Fibroblast of pulmonary artery (primary cell): Measurements from ENCODE around the gene TFAP2D.
A peak's percentile ranks its signal among the peaks of the same experiment; 100 is the strongest.

Experiments used
- DNase-seq: peaks from one replicate; pipeline ENCODE4 v3.0.0-alpha.2; 2010; ENCODE audit warnings: low read depth
- H3K4me3 ChIP-seq: replicated peaks from 2 replicates; pipeline ENCODE4 v1.5.1; 2011; ENCODE audit warnings: low read depth, mild to moderate bottlenecking, control low read depth, low read length, moderate library complexity
- TF ChIP-seq, protein P1 (sequence below): IDR thresholded peaks from 2 replicates; pipeline ENCODE4 v1.5.1; 2011; ENCODE audit warnings: mild to moderate bottlenecking, control low read depth, low read length, inconsistent platforms; ENCODE audit errors: missing control alignments

The TFAP2D gene

DNA sequence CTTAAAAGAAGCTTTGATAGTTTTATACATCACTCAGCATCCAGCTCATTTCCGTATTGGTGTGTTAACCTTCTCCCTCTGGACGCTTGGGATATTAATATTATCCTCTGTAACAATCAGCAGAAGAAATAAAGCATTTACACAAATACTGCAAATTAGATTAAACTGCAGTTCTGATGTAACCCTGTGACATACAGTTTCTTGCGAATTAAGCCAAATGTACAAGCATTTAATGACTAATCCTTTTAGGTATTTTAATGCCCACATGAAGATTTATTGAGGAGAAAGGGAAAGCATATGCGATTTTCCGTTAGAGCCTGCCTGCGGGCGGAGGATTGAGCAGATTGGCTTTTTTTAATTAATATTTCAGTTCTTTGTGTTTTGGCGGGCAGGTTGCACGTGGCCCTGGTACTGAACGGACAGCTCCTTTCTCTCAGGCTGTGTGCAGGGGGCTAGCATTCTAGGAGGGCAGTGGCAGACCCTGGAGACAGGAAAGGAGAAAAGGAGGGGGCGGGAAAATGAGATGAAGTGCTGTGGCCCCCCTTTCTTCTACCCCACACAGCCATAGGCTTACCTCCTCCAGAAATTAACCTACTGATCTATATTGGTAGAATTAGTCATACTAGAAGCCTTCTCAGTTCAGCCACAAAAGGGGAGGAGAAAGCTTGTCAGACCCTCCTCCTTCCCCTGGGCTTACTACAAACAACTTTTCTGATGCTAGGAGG, 14.1 kb upstream of the TFAP2D start:
- TF ChIP-seq, protein P1, sequence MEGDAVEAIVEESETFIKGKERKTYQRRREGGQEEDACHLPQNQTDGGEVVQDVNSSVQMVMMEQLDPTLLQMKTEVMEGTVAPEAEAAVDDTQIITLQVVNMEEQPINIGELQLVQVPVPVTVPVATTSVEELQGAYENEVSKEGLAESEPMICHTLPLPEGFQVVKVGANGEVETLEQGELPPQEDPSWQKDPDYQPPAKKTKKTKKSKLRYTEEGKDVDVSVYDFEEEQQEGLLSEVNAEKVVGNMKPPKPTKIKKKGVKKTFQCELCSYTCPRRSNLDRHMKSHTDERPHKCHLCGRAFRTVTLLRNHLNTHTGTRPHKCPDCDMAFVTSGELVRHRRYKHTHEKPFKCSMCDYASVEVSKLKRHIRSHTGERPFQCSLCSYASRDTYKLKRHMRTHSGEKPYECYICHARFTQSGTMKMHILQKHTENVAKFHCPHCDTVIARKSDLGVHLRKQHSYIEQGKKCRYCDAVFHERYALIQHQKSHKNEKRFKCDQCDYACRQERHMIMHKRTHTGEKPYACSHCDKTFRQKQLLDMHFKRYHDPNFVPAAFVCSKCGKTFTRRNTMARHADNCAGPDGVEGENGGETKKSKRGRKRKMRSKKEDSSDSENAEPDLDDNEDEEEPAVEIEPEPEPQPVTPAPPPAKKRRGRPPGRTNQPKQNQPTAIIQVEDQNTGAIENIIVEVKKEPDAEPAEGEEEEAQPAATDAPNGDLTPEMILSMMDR: no peak
- DNase-seq: no peak

DNA sequence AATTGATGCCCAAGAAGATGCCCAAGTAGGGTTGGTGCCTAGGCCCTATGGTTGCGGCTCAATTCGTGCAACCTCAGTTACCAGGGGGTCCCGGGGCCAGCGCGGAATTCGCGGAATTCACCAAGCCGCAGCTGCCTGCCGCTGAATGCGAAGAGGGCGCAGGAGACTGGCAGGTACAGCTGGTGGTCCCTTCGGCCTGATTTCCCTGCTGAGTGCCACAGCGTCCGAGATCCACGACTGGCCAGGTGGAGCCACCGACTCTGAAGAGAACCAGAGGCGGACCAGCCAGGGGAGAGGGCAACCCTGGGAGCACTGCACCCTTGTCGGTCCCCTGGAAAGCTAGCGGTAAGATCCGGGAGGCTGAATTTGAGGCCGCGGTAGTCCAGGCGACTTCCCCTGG, 6.8 kb upstream of the TFAP2D start:
- TF ChIP-seq, protein P1: no peak
- no peak for DNase-seq
- H3K4me3 ChIP-seq: no peak overlapping the region

More for the DNA sequence above, 14.1 kb upstream of the TFAP2D start:
- H3K4me3 ChIP-seq: no peak overlapping the region

DNA sequence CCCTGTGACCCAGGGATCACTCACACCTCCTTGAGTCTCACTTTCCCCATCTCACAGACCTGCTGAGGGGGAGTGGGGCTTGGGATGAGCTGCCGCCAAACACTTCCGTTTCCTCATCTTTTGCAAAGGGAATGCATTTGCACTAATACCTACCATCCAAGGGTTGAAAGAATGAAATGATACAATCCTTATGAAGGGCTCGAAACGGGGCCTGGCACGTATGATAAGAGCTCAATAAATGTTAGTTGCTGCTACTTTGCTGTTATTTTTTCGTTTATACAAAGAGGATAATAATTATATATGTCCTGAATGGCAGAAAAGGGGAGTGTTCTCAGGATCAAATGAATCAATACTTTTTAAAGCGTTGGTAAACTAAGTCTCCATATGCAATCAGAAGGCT, 6.1 kb upstream of the TFAP2D start:
- no peak overlapping the region for H3K4me3 ChIP-seq
- TF ChIP-seq, protein P1: no peak
- no peak for DNase-seq

DNA sequence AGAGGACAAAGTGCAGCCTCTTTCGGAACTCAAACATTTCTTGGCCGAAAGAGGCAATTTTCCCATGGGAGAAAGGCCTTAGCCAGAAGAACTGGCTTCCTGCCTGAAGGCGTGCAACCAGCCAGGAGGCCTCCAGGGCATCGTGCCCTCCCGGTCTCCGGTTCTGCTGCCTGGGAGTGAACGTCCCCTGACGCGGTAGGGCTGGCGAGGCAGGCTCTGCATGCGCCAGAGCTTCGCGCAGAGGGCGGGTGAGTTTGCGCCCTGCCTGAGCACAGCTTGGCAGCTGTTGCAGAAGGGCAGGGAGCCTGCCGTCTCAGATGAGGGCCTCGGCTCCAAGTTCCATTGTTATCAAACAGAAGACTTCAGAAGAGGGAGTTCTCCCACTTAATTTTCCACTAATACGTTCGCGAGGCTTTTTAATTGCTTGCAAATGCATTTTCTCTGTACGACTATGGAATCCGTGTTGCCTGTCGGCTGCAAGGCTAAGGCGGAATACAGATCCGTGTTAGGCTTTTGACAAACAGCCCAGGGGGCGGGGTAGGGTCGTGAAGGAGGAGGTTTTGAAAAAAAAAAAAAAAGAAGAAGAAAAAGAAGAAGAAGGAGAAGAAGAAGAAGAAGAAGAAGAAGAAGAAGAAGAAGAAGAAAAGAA, 5.5 kb upstream of the TFAP2D start:
- TF ChIP-seq, protein P1: no peak
- DNase-seq: peak; percentile 6
- no peak overlapping the region for H3K4me3 ChIP-seq

DNA sequence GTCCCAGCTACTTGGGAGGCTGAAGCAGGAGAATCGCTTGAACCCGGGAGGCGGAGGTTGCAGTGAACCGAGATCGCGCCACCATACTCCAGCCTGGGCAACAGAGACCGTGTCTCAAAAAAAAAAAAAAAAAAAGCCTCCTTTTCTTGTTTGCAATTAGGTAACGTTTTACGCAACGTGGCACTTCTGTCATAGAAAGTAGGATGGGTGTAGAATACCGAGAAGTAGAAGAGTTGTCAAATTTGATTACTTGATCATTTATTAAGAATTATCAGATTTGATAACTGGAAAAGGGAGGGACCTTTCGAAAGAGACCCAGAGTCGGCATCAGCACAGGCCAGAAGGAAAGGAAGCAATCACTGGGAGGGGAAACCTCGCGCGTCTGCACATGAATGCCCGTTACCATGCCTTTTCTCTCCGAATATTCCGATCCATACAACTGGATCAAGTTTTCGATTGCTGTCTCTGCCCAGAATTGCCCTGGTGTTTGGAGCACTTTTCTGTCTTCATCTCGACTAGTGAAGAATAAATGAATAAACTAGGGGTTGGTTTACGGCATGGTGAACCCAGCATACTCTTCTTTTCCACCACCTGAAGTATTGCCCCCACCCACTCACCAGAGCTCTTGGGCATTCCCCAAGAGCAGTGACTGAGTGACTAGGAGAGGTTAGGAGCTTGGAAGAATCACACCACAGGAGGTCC, 4.5 kb upstream of the TFAP2D start:
- DNase-seq: no peak
- no peak overlapping the region for H3K4me3 ChIP-seq
- TF ChIP-seq, protein P1: no peak

DNA sequence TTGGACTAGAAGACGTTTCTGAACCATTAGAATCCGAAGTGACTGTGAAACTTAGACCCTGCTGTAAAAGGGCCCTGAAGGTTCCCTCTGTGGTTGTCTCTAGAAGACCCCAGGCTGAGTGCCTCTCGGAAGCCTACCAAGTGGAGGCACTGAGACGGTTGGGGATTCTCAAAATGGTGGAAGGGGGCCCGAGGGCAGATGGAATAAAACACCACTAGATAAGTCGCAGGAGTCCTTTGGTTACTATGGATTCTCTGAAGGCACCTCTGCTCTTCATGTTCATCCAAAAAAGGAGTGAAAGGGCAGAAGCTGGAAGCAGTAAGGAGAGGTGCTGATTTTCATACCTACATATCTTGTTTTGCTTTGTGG, 4.0 kb upstream of the TFAP2D start:
- no peak for DNase-seq
- H3K4me3 ChIP-seq: no peak overlapping the region
- TF ChIP-seq, protein P1: no peak
